ENCODE measurements around the gene AP1S2.

AP1S2 gene

DNA sequence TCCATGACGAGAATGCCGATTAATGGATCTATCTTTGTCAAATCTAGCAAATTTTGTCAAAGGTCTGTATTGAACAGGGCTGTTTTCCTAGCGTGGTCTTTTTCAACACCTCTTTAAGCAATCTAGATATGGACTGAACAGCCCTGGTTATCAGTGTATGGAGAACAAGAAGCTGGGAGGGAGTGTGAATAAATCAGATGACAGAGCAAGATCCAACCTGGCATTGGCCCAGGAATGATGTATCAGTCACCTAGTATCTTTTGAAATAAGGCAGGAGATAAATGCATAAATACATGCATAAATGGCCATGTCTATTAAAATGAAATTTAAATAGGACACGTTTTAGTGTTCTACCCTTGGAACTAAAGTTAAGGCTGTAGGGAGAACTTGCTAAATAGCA, 15.7 kb upstream of the AP1S2 start:
- TF ChIP-seq, protein P1, sequence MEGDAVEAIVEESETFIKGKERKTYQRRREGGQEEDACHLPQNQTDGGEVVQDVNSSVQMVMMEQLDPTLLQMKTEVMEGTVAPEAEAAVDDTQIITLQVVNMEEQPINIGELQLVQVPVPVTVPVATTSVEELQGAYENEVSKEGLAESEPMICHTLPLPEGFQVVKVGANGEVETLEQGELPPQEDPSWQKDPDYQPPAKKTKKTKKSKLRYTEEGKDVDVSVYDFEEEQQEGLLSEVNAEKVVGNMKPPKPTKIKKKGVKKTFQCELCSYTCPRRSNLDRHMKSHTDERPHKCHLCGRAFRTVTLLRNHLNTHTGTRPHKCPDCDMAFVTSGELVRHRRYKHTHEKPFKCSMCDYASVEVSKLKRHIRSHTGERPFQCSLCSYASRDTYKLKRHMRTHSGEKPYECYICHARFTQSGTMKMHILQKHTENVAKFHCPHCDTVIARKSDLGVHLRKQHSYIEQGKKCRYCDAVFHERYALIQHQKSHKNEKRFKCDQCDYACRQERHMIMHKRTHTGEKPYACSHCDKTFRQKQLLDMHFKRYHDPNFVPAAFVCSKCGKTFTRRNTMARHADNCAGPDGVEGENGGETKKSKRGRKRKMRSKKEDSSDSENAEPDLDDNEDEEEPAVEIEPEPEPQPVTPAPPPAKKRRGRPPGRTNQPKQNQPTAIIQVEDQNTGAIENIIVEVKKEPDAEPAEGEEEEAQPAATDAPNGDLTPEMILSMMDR (IDR thresholded peaks at IDR 0.05; ENCODE audit: extremely low read depth, insufficient read depth, missing control alignments), result no peak
- DNase-seq (ENCODE audit: low spot score), result no peak
- in situ Hi-C loops (cut with MboI; ENCODE audit: low pct_unique_long_range_greater_than_20kb, low sequenced_read_pairs, unreplicated experiment), result no loop called here

DNA sequence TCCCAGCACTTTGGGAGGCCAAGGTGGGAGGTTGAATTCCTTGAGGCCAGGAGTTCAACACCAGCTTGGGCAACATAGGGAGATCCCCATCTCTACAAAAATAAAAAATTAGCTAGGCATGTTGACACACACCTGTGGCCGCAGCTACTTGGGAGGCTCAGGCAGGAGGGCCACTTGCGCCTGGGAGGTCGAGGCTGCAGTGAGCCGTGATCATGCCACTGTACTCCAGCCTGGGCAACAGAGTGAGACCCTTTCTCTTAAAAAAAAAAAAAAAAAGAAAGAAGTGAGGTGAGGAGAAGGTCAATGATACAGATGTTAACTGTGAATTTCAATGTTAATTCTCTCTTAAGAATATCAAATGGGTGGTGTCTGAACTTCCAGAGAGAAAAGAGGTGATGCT, 15.1 kb upstream of the AP1S2 start:
- TF ChIP-seq, protein P1 (IDR thresholded peaks at IDR 0.05; ENCODE audit: extremely low read depth, insufficient read depth, missing control alignments), result no peak
- in situ Hi-C loops (cut with MboI; ENCODE audit: low pct_unique_long_range_greater_than_20kb, low sequenced_read_pairs, unreplicated experiment), result no loop called here
- no peak for DNase-seq (ENCODE audit: low spot score)

DNA sequence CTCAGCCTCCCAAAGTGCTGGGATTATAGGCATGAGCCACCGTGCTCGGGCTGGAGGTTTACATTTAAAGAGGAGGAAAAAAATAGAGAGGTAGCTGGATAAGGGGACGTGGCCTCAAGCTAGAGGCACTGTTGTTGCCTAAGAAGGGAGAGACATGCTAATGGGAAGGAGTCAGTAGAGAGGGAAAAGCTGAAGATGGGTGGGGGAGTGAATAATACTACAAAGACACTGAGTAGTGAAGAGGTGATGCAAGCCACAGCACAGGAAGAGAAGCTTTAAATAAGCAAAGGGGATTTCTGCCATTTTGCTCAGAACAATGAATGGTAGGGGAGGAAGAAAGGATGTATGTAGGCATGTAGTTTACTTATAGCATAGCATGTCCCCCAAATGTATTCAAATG, 11.5 kb upstream of the AP1S2 start:
- in situ Hi-C loops (cut with MboI; ENCODE audit: low pct_unique_long_range_greater_than_20kb, low sequenced_read_pairs, unreplicated experiment), result no loop called here
- TF ChIP-seq, protein P1 (IDR thresholded peaks at IDR 0.05; ENCODE audit: extremely low read depth, insufficient read depth, missing control alignments), result no peak

DNA sequence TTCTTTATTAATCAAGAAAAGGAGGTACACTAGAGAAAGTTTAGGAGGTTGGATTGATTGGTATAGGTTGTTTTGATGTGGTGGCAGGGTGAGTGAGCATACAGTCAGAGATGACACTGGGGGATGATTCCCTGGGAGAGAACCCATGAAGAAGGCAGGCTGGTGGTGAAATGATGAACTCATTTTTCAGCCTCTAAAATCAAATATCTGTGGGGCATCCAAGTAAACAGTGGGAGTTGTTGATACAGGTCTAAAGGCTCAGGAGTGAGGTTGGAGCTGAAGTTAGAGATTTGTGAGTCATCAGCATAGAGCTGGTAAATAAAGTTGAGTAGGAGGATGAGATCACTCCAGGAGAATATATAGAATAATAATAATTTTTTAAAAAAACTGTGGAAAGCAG, 10.0 kb upstream of the AP1S2 start:
- in situ Hi-C loops (cut with MboI; ENCODE audit: low pct_unique_long_range_greater_than_20kb, low sequenced_read_pairs, unreplicated experiment), result no loop called here
- TF ChIP-seq, protein P1 (IDR thresholded peaks at IDR 0.05; ENCODE audit: extremely low read depth, insufficient read depth, missing control alignments), result no peak
- no peak for DNase-seq (ENCODE audit: low spot score)

More for the DNA sequence above, 11.5 kb upstream of the AP1S2 start:
- no peak for DNase-seq (ENCODE audit: low spot score)

DNA sequence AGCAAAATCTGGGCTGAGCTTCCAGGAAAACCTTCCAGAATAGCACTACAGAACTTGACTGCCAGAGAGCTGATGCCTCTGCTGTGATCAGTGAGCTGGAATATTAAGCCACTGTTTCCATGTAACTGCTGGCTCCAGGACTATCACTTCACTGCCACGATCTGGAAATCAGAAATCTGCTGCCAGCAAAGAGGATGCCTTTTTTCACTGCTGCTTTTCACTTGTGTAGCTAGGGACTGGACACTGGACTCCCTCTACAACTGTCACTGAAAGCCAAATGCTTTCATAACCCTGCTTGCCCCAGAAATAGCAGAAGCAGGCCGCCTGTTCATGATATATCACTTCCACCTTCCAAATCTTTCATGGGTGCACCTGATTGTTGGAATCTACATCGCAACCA, 9.4 kb upstream of the AP1S2 start:
- TF ChIP-seq, protein P1 (IDR thresholded peaks at IDR 0.05; ENCODE audit: extremely low read depth, insufficient read depth, missing control alignments), result no peak
- no peak for DNase-seq (ENCODE audit: low spot score)
- in situ Hi-C loops (cut with MboI; ENCODE audit: low pct_unique_long_range_greater_than_20kb, low sequenced_read_pairs, unreplicated experiment), result no loop called here

DNA sequence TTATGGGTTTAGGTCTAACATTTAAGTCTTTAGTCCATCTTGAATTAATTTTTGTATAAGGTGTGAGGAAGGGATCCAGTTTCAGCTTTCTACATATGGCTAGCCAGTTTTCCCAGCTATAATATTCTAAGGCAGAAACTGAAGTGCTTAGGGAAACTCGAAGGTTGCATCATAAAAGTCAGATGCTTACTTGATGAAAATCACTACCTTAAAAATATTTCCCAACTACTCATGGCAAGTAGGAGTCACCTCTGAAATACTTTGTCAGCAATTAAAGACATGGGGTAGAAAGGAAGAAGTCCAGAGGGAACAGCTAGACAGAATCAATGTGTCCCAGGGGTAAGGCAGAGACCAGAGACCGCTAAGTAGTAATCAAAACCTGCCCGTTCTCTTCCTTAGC, 6.3 kb upstream of the AP1S2 start:
- in situ Hi-C loops (cut with MboI; ENCODE audit: low pct_unique_long_range_greater_than_20kb, low sequenced_read_pairs, unreplicated experiment), result no loop called here
- no peak for DNase-seq (ENCODE audit: low spot score)
- TF ChIP-seq, protein P1 (IDR thresholded peaks at IDR 0.05; ENCODE audit: extremely low read depth, insufficient read depth, missing control alignments), result no peak

DNA sequence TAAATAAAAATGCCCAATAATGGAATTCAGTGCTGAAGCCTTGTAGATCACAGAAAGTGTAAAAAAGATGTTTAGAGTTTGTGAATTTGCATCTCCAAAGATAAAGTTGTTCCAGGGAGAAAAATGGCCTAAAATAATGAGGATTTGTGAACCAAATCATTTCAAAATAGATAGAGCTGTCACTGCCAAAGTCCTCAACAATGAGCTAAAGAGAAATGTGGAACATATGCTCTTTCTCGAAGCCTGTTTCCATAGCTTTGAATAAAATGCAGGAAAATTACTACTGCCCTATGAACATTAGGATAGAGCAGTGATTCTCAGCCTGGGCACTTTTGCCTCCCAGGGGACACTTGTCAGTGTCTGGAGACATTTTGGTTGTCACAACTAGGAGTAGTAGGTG, 3.4 kb upstream of the AP1S2 start:
- in situ Hi-C loops (cut with MboI; ENCODE audit: low pct_unique_long_range_greater_than_20kb, low sequenced_read_pairs, unreplicated experiment), result no loop called here
- TF ChIP-seq, protein P1 (IDR thresholded peaks at IDR 0.05; ENCODE audit: extremely low read depth, insufficient read depth, missing control alignments), result no peak

More for the DNA sequence above, 3.4 kb upstream of the AP1S2 start:
- no peak for DNase-seq (ENCODE audit: low spot score)

Data from GM13977 (cell line).